GM18505 (cell line): ENCODE measurements around the gene NFE2L3.
"Not testable (repeated sequence)": the region's sequence is repeated elsewhere in the genome, so short reads cannot be mapped to it uniquely, and the experiment has no call there.

Experiments
- ATAC-seq: cut with Tn5 transposase; IDR thresholded peaks from one replicate; pipeline ENCODE4 v1.9.1; 2021; ENCODE audit not compliant: unreplicated experiment
- POLR2A ChIP-seq: IDR thresholded peaks from 4 replicates; pipeline ENCODE4 v1.6.1; 2011; ENCODE audit warnings: borderline replicate concordance; ENCODE audit not compliant: insufficient read depth, insufficient read length; ENCODE audit errors: extremely low read depth

NFE2L3 gene

DNA sequence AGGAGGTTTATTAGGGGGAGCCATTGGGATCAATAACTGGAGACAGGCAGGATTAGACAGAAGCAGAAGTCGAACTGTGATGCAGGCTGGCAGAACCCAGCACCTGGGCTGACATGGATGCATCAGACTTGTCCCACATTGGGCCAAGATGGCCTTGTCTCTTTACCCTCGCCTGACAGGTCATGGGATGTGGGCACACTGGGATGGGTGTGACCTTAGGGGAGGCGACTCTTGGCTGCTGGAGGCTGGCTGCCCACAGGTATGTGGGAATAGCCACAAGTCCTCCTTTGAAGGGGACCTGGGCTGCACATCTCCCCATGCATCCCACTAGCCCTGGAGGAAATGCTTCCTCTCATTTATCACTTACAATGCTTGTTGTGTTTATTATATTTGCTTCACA is 17.3 kb downstream of the NFE2L3 start:
- no peak for ATAC-seq
- no peak for TF ChIP-seq POLR2A

DNA sequence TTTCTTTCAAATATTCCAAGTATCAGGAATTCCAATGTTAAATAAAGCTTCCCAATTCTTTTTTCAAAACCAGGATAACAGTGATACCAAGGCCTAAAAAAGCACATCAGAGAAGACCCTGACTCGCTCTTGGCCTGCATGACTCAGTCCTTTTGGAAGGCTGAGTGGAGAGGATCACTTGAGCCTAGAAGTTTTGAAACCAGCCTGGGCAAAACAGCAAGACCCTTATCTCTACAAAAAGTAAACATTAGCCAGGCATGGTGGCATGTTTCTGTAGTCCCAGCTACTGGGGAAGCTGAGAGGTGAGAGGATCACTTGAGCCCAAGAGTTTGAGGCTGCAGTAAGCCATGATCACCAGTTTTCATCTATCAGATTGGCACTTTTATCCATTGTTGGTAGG is 18.7 kb downstream of the NFE2L3 start:
- ATAC-seq, result no peak
- no peak for TF ChIP-seq POLR2A

DNA sequence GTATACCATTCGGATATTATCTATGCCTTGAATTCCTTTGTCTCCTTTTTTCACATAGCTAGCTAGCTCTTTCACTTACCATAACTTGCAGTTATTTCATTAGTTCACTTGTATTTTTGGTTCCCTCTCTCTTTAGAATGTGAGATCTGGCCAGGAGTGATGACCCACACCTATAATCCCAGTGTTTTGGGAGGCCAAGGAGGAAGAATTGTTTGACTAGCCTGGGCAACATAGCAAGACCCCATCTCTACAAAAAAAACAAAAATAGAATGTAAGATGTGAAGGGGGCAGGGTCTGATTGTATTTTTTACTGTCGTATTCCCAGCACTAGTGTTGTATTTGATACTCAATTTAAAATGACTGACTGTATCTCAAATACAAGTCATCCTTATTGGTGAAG is 19.6 kb downstream of the NFE2L3 start:
- ATAC-seq, result no peak
- TF ChIP-seq POLR2A, result no peak

DNA sequence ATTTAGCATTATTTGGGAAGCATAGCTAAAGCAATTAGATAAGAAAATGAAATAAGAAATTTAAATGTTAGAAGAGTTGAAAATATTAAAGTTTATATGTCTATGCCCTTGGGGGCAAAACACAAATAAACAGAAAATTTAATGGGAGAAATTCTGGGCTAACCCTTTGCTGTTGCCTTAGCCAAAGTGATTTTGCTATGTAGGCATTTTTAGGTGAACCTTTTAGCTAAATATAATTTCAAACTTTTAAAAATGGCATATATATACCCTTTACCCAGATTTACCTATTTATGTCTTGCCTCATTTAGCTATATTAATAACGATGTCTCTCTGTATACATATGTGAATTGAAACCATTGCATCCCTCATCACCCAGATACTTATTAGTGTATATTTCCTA is 20.1 kb downstream of the NFE2L3 start:
- no peak for TF ChIP-seq POLR2A
- no peak for ATAC-seq

DNA sequence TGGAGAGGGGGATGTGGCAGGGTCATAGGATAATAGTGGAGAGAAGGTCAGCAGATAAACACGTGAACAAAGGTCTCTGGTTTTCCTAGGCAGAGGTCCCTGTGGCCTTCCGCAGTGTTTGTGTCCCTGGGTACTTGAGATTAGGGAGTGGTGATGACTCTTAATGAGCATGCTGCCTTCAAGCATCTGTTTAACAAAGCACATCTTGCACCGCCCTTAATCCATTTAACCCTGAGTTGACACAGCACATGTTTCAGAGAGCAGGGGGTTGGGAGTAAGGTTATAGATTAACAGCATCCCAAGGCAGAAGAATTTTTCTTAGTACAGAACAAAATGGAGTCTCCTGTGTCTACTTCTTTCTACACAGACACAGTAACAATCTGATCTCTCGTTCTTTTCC is 23.9 kb downstream of the NFE2L3 start:
- not testable (repeated sequence) for ATAC-seq

DNA sequence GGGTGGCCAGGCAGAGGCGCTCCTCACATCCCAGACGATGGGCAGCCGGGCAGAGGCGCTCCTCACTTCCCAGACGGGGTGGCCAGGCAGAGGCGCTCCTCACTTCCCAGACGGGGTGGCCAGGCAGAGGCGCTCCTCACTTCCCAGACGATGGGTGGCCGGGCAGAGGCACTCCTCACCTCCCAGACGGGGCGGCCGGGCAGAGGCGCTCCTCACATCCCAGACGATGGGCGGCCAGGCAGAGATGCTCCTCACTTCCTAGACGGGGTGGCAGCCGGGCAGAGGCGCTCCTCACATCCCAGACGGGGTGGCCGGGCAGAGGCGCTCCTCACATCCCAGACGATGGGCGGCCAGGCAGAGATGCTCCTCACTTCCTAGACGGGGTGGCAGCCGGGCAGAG is 24.7 kb downstream of the NFE2L3 start:
- ATAC-seq, result not testable (repeated sequence)

DNA sequence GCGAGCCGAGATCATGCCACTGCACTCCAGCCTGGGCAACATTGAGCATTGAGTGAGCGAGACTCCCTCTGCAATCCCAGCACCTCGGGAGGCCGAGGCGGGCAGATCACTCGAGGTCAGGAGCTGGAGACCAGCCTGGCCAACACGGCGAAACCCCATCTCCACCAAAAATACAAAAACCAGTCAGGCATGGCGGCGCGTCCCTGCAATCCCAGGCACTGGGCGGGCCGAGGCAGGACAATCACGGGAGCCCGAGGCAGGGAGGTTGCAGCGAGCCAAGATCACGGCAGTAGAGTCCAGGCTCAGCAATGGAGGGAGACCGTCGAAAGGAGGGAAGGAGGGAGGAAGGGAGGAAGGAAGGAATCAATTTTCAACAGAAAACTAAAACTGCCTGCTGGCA is 25.3 kb downstream of the NFE2L3 start:
- not testable (repeated sequence) for ATAC-seq

DNA sequence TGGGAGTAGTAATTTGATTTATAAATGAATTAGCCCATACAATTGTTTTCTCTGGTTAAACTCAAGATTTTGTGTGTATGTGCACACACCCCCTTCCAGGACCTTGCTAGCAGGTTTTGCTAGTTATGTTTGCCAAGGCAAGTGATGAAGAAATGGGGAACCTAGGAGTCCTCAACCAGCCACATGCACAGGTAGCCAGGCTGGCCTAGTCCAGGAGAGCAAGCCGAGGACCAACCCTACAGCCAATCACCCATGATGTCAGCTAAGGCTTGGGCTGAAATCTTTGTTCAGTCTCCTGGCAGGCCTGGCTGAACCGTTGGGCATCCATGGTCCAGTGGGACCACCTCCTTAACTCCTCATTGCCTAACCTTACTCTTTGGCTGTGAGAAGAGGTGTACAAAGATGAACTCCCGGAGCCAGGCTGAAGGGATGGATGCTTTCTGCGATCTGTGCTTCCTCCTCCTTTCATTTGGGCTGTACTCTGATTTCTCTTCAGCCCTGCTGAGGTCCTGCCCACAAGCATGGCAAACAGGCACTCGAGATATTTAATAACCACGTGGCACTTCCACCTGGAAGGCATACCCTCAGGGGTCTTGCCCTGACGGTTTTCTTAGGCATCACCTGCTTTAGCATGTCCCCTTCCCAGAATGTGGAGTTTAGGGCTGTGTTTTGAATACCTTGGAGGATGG is 26.4 kb downstream of the NFE2L3 start:
- no peak for ATAC-seq
- TF ChIP-seq POLR2A, result no peak

DNA sequence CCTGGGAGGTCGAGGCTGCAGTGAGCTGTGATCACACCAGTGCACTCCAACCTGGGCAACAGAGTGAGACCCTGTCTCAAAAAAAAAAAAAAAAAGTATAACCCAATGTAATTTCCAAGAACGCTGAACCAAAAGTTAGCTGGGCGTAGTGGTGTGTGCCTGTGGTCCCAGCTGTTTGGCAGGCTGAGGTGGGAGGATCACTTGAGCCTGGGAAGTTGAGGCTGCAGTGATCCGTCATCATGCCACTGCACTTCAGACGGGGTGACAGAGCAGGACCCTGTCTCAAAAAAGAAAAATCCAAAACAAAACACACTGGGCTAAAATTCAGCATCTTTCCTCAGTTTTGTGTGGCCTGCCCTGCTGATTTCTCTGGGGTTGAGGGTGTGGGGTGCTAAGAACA is 27.4 kb downstream of the NFE2L3 start:
- ATAC-seq, result no peak
- TF ChIP-seq POLR2A, result no peak

DNA sequence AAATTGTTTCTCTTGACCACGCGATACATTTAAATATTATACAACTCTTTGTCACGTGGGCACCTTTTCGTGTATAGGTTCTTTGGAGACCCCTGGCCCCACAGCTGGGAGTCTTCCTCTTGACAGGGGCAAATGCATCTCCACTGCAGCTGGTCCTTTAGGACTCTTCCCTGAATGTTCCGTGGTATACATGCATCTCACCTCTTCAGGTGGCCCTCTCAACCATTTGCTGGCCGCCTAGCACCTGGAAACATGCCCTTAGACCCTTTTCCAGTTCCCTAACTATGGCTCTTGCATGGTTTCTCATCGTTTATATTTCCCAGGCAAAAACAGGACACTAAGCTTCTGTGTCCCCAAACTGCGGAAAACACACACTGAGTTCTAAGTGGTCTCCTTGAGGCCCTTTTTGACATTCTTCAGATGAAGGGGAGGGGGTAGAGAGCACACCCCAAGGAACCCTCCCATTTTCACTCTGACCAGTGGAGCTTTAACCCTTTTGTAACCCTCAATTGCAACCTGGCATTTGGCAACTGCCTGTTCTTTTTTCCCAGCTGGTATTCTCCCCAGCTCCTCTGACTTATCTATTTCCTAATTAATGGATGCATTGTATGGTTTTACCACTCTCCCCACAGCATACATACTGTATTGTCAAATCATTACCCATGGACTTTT is 28.0 kb downstream of the NFE2L3 start:
- no peak for TF ChIP-seq POLR2A
- no peak for ATAC-seq

DNA sequence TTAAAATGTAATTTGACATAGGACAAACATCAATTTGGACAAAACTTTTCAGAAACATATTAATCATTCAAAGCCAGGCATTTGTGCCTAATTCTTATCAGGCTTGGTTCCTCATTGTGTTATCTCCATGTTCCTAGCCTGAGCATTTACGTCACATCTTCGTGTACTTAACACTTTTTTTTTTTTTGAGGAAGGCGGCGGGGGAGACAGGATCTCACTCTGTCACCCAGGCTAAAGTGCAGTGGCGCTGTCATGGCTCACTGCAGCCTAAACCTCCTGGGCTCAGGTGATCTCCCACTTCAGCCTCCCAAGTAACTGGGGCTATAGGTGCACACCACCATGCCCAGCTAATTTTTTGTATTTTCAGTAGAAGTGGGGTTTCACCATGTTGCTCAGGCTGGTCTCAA is 28.8 kb downstream of the NFE2L3 start:
- TF ChIP-seq POLR2A, result no peak
- ATAC-seq, result no peak

DNA sequence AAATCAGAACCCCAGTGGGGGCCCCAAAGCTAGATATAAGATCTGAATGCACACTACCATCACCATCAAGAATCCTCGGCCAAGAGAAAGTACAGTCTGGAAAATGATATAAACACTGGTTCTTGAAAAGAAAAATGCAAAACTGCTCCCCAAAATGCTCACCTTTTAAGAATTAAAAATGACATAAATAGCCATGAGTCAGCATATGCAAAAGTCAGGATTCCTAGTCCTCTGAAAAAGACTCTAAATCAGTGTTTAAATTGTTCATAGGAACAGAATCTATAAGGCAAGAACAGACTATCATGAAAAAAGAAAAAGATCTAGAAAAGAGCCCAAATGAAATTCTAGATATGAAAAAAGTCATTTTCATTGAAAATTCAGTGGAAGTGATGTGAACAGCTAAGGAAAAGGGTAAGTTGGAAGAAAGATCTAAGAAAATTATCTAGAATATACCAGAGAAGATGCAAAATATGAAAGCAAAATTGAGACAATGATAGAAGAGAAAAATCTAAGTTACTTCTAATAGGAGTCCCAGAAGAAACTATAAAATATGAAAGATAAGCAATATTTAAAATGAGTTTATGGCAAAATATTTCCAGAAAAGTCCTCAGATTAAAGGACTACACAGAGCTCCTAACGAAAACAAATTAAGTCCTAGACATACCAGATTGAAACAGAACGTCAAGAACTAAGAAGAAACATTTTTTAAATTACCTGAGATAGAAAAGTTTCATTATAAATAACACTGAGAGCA is 29.7 kb downstream of the NFE2L3 start:
- TF ChIP-seq POLR2A, result no peak
- no peak for ATAC-seq

DNA sequence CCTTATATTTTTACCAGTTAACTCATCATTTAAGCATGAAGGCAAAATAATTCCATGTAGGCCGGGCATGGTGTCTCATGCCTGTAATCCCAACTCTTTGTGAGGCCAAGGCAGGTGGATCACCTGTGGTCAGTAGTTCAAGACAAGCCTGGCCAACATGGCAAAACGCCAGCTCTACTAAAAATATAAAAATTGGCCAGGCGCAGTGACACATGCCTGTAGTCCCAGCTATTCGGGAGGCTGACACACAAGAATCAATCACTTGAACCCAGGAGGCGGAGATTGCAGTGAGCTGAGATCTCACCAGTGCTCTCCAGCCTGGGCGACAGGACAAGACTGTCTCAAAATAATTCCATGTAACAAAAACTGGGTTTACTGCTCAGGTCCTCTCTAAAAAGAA is 30.3 kb downstream of the NFE2L3 start:
- no peak for TF ChIP-seq POLR2A
- no peak for ATAC-seq

DNA sequence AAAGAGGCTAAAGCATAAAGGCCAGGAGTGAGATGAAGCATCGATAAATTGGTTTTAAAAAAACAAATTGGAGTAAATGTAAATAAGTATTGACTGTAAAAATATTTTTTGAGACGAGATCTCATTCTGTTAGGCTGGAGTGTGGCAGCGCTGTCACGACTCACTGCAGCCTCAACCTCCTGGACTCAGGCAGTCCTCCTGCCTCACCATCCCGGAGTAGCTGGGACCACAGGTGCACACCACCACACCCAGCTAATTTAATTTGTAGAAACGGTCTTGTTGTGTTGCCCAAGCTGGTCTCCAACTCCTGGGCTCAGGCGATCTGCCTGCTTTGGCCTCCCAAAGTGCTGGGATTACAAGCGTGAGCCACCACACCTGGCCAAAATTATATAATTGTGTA is 30.7 kb downstream of the NFE2L3 start:
- ATAC-seq, result no peak
- TF ChIP-seq POLR2A, result peak; percentile 37
